ENCODE data around the gene RBCK1.

Gene RBCK1

GRCh38 chr20:469746-470490 lies 61.8 kb downstream of the RBCK1 start:
- Histone ChIP-seq H3K9me3 (ENCODE audit: severe bottlenecking) (peaks cover 2% of the 10 kb centered on the region), H3K4me3 (ENCODE audit: severe bottlenecking) (no peak overlapping the region), H3K27me3 (ENCODE audit: insufficient read depth, poor library complexity, severe bottlenecking) (no peaks in the 10 kb centered on the region), H3K27ac (ENCODE audit: poor library complexity, severe bottlenecking) (no peak overlapping the region), H3K4me1 (ENCODE audit: insufficient read depth, poor library complexity, severe bottlenecking) (no peaks in the 10 kb centered on the region), H3K36me3 (ENCODE audit: low read depth) (no peaks in the 10 kb centered on the region)
- DNase-seq (ENCODE audit: low spot score): no peak
- no peak for TF ChIP-seq CTCF (IDR thresholded peaks at IDR 0.05; ENCODE audit: poor library complexity, severe bottlenecking)
- ATAC-seq (ENCODE audit: low read depth): no peak

- no peak overlapping the region for H3K27ac ChIP-seq (ENCODE audit: poor library complexity, severe bottlenecking)
- TF ChIP-seq CTCF (IDR thresholded peaks at IDR 0.05; ENCODE audit: poor library complexity, severe bottlenecking): no peak
- H3K4me1 ChIP-seq (ENCODE audit: insufficient read depth, poor library complexity, severe bottlenecking): no peaks in the 10 kb centered on the region
- H3K9me3 ChIP-seq (ENCODE audit: severe bottlenecking): peaks cover 2% of the 10 kb centered on the region
- no peaks in the 10 kb centered on the region for H3K27me3 ChIP-seq (ENCODE audit: insufficient read depth, poor library complexity, severe bottlenecking)
- DNase-seq (ENCODE audit: low spot score) (no peak), ATAC-seq (ENCODE audit: low read depth) (no peak)
- no peak overlapping the region for H3K4me3 ChIP-seq (ENCODE audit: severe bottlenecking)
- H3K36me3 ChIP-seq (ENCODE audit: low read depth): peaks cover 8% of the 10 kb centered on the region; the same call in 1 of the 2 replicates
These were observed 64.2 kb downstream of the RBCK1 start for GRCh38 chr20:472137-472846.

- H3K4me1 ChIP-seq (ENCODE audit: insufficient read depth, poor library complexity, severe bottlenecking): no peaks in the 10 kb centered on the region
- ATAC-seq (ENCODE audit: low read depth) (no peak), DNase-seq (ENCODE audit: low spot score) (no peak)
- H3K36me3 ChIP-seq (ENCODE audit: low read depth): peaks cover 14% of the 10 kb centered on the region
- H3K27me3 ChIP-seq (ENCODE audit: insufficient read depth, poor library complexity, severe bottlenecking): no peaks in the 10 kb centered on the region
- no peak for TF ChIP-seq CTCF (IDR thresholded peaks at IDR 0.05; ENCODE audit: poor library complexity, severe bottlenecking)
- H3K4me3 ChIP-seq (ENCODE audit: severe bottlenecking): no peak overlapping the region
- H3K9me3 ChIP-seq (ENCODE audit: severe bottlenecking): peaks cover 2% of the 10 kb centered on the region
- H3K27ac ChIP-seq (ENCODE audit: poor library complexity, severe bottlenecking): no peak overlapping the region
These were observed 64.8 kb downstream of the RBCK1 start for GRCh38 chr20:472889-473292.

GRCh38 chr20:474581-474980 lies 66.5 kb downstream of the RBCK1 start:
- H3K4me1 ChIP-seq (ENCODE audit: insufficient read depth, poor library complexity, severe bottlenecking): no peaks in the 10 kb centered on the region
- no peaks in the 10 kb centered on the region for H3K27me3 ChIP-seq (ENCODE audit: insufficient read depth, poor library complexity, severe bottlenecking)
- no peak for DNase-seq (ENCODE audit: low spot score)
- no peak for TF ChIP-seq CTCF (IDR thresholded peaks at IDR 0.05; ENCODE audit: poor library complexity, severe bottlenecking)
- H3K27ac ChIP-seq (ENCODE audit: poor library complexity, severe bottlenecking): no peak overlapping the region
- no peak for ATAC-seq (ENCODE audit: low read depth)
- H3K9me3 ChIP-seq (ENCODE audit: severe bottlenecking): peaks cover 2% of the 10 kb centered on the region
- peaks cover 31% of the 10 kb centered on the region for H3K36me3 ChIP-seq (ENCODE audit: low read depth)
- no peak overlapping the region for H3K4me3 ChIP-seq (ENCODE audit: severe bottlenecking)

Data from RWPE2 (cell line).